DND-41 (cell line): ENCODE results near the gene TOP3A.

Experiments
- ATAC-seq: fragments of 200-7000 bp; cut with Tn5 transposase; 3 replicates; pipeline ENCODE4 v1.9.1; 2021; ENCODE audit warnings: low read depth; ENCODE audit not compliant: insufficient read depth
- DNase-seq: peaks from one replicate; pipeline ENCODE4 v3.0.0-alpha.2; 2020
- H2AFZ ChIP-seq: 2 replicates; pipeline ENCODE4 v1.6.0; 2012; ENCODE audit warnings: low read depth, low read length
- H3K27ac ChIP-seq: 2 replicates; pipeline ENCODE4 v1.5.1; 2012; ENCODE audit warnings: low read length, inconsistent platforms
- H3K27me3 ChIP-seq: fragments of 200-600 bp; sonication (generic); 2 replicates; pipeline ENCODE4 v1.6.0; 2012; ENCODE audit warnings: low read length, mild to moderate bottlenecking, inconsistent platforms; ENCODE audit not compliant: insufficient read depth, poor library complexity
- H3K36me3 ChIP-seq: 2 replicates; pipeline ENCODE4 v1.5.1; 2012; ENCODE audit warnings: low read length, inconsistent platforms; ENCODE audit not compliant: insufficient read depth
- H3K4me1 ChIP-seq: 2 replicates; pipeline ENCODE4 v1.5.1; 2012; ENCODE audit warnings: mild to moderate bottlenecking, low read length; ENCODE audit not compliant: insufficient read depth
- H3K4me2 ChIP-seq: 2 replicates; pipeline ENCODE4 v1.6.0; 2012; ENCODE audit warnings: mild to moderate bottlenecking, moderate library complexity, low read length, inconsistent platforms; ENCODE audit not compliant: insufficient read depth
- H3K4me3 ChIP-seq, 2 experiments: fragments of 200-600 bp in 1 of 2; shearing (Covaris generic) in 1 of 2; 2 replicates each; pipeline ENCODE4 v1.5.1; 2012 to 2016; ENCODE audit warnings: inconsistent platforms in 2 of 2, low read length in 2 of 2, mild to moderate bottlenecking in 2 of 2, low read depth in 1 of 2, moderate library complexity in 1 of 2
- H3K79me2 ChIP-seq: 2 replicates; pipeline ENCODE4 v1.6.0; 2012; ENCODE audit warnings: low read length, inconsistent platforms; ENCODE audit not compliant: insufficient read depth
- H3K9ac ChIP-seq: 2 replicates; pipeline ENCODE4 v1.6.0; 2012; ENCODE audit warnings: low read depth, mild to moderate bottlenecking, inconsistent platforms, low read length, moderate library complexity
- H3K9me3 ChIP-seq: 2 replicates; pipeline ENCODE4 v1.5.1; 2012; ENCODE audit warnings: low read length, moderate library complexity, mild to moderate bottlenecking, inconsistent platforms; ENCODE audit not compliant: insufficient read depth, severe bottlenecking
- H4K20me1 ChIP-seq: 2 replicates; pipeline ENCODE4 v1.6.0; 2012; ENCODE audit warnings: low read length; ENCODE audit not compliant: insufficient read depth
- CTCF ChIP-seq: IDR thresholded peaks from 2 replicates; pipeline ENCODE4 v1.5.1; 2012; ENCODE audit warnings: borderline replicate concordance, low read length, moderate library complexity, mild to moderate bottlenecking; ENCODE audit not compliant: poor library complexity, severe bottlenecking; ENCODE audit errors: extremely low read depth
- EZH2 ChIP-seq: IDR thresholded peaks from 3 replicates; pipeline ENCODE4 v1.6.1; 2012; ENCODE audit warnings: borderline replicate concordance, low read depth, mild to moderate bottlenecking, moderate library complexity, low read length, inconsistent platforms; ENCODE audit not compliant: severe bottlenecking

TOP3A gene

GRCh38 chr17:18226284-18226945, 88.4 kb downstream of the TOP3A start:
- no peak for TF ChIP-seq EZH2
- ATAC-seq (peak; percentile 4; the same call in 2 of the 3 replicates), DNase-seq (peak; percentile 16)
- no peaks in the 10 kb centered on the region for H3K9me3 ChIP-seq
- peak overlapping the region; percentile 48 to 83 for H3K4me3 ChIP-seq
- H3K9ac ChIP-seq, result peak overlapping the region; percentile 61
- H3K27ac ChIP-seq, result peak overlapping the region; percentile 55
- no peaks in the 10 kb centered on the region for H3K36me3 ChIP-seq
- H3K27me3 ChIP-seq, result no peaks in the 10 kb centered on the region
- H4K20me1 ChIP-seq, result peaks cover 37% of the 10 kb centered on the region
- H3K79me2 ChIP-seq, result peaks cover 46% of the 10 kb centered on the region
- peak overlapping the region; percentile 90 for H3K4me2 ChIP-seq
- H2AFZ ChIP-seq, result peak overlapping the region; percentile 92
- peaks cover 34% of the 10 kb centered on the region for H3K4me1 ChIP-seq

- ATAC-seq (peak; percentile 22), DNase-seq (no peak)
- Histone ChIP-seq H2AFZ (peak overlapping the region; percentile 92), H3K9ac (peak overlapping the region; percentile 61), H3K4me3 (peak overlapping the region; percentile 48 to 83), H3K4me1 (peaks cover 34% of the 10 kb centered on the region), H3K79me2 (peaks cover 46% of the 10 kb centered on the region), H3K36me3 (no peaks in the 10 kb centered on the region), H3K4me2 (peak overlapping the region; percentile 90), H4K20me1 (peaks cover 37% of the 10 kb centered on the region), H3K9me3 (no peaks in the 10 kb centered on the region), H3K27ac (peak overlapping the region; percentile 55), H3K27me3 (no peaks in the 10 kb centered on the region)
- no peak for TF ChIP-seq CTCF
- TF ChIP-seq EZH2, result no peak
These were observed 89.0 kb downstream of the TOP3A start for GRCh38 chr17:18225642-18226283.

- Histone ChIP-seq H3K27me3 (no peaks in the 10 kb centered on the region), H3K9me3 (no peaks in the 10 kb centered on the region), H3K4me3 (peak within 1 kb of the TSS; percentile 48 to 83), H2AFZ (peak within 1 kb of the TSS; percentile 92), H3K4me1 (peaks cover 34% of the 10 kb centered on the region), H3K27ac (peak within 1 kb of the TSS; percentile 62), H3K79me2 (peaks cover 44% of the 10 kb centered on the region), H3K4me2 (peak within 1 kb of the TSS; percentile 90), H3K9ac (peak within 1 kb of the TSS; percentile 61), H3K36me3 (no peaks in the 10 kb centered on the region), H4K20me1 (peaks cover 32% of the 10 kb centered on the region)
- peak; percentile 97 for ATAC-seq
- TF ChIP-seq EZH2 (no peak), CTCF (no peak)
- DNase-seq, result peak; percentile 95
These were observed 89.6 kb downstream of the TOP3A start, which contains the start of gene LLGL1 for GRCh38 chr17:18225121-18225641. TSS of gene LLGL1 (plus strand) at chr17:18225635. CDS start at chr17:18225683, 48 bp downstream.
